Measurements from ENCODE around the gene SLCO2A1.

DNA sequence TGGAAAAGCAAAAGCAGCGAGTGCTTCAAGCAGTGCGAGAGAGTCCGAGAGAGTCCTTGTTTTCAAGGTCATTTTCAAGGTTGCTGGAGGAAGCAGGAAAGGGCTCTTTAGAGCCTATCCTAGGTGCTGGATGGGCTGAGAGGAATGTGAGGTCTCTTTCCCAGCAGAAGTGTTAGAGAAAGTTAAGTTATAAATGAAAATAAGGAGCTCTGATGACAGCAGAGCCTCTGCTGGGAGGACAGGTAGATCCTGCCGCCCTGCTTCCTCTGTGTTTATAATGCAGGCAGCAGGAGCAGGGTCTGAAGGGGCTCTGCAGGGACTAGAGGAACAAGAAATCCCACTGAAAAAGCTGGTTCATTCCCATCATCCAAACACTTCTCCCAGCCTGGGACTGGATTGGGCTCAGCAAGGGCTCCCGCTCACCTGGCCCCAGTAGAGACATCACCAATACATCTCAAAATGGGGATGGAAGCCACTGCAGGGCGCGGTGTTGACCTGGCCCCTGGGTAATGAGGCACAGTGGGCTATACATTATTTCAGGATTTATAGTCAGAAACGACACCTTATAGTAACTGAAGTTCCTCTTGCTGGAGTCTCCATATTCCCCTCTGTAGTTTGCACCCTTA, 92.6 kb downstream of the SLCO2A1 start:
- no peak for TF ChIP-seq CTCF (IDR thresholded peaks at IDR 0.05)
- no peak for TF ChIP-seq EZH2 (IDR thresholded peaks at IDR 0.05; ENCODE audit: borderline replicate concordance, insufficient read depth, low read depth, low read length, poor library complexity, severe bottlenecking)
